WERI-Rb-1 (cell line): ENCODE data around the gene COMMD10.

Experiments
- DNase-seq: peaks from one replicate; pipeline ENCODE4 v3.0.0-alpha.2; 2020
- H3K27ac ChIP-seq: fragments of 250-450 bp; sonication (Bioruptor Pico); 2 replicates; pipeline ENCODE4 v1.5.1; 2020; ENCODE audit warnings: mild to moderate bottlenecking, moderate library complexity
- H3K27me3 ChIP-seq: fragments of 250-450 bp; sonication (Bioruptor Pico); 2 replicates; pipeline ENCODE4 v1.5.1; 2021; ENCODE audit warnings: mild to moderate bottlenecking, low read depth, moderate library complexity; ENCODE audit not compliant: insufficient read depth, severe bottlenecking
- H3K36me3 ChIP-seq: fragments of 250-450 bp; sonication (Bioruptor Pico); 2 replicates; pipeline ENCODE4 v1.5.1; 2020; ENCODE audit warnings: mild to moderate bottlenecking, moderate library complexity
- H3K4me3 ChIP-seq: 2 replicates; pipeline ENCODE4 v1.5.1; 2011; ENCODE audit warnings: low read depth, mild to moderate bottlenecking, control low read depth, low read length
- H3K9me3 ChIP-seq: fragments of 250-450 bp; sonication (Bioruptor Pico); 2 replicates; pipeline ENCODE4 v1.5.1; 2021; ENCODE audit warnings: mild to moderate bottlenecking, moderate library complexity; ENCODE audit not compliant: severe bottlenecking
- CTCF ChIP-seq: IDR thresholded peaks from 2 replicates; pipeline ENCODE4 v1.5.1; 2011; ENCODE audit warnings: low read depth, mild to moderate bottlenecking, control low read depth, inconsistent platforms, low read length

COMMD10 gene

GRCh38 chr5:116044073-116044472 is 40.8 kb upstream of the COMMD10 start:
- no peak overlapping the region for H3K27ac ChIP-seq
- DNase-seq, result no peak
- H3K4me3 ChIP-seq, result no peak overlapping the region
- no peaks in the 10 kb centered on the region for H3K9me3 ChIP-seq
- no peaks in the 10 kb centered on the region for H3K36me3 ChIP-seq
- no peaks in the 10 kb centered on the region for H3K27me3 ChIP-seq
- TF ChIP-seq CTCF, result no peak

GRCh38 chr5:116045821-116046220 is 39.0 kb upstream of the COMMD10 start:
- Histone ChIP-seq H3K27ac (peak overlapping the region; percentile 43), H3K27me3 (no peaks in the 10 kb centered on the region), H3K9me3 (no peaks in the 10 kb centered on the region), H3K4me3 (no peak overlapping the region), H3K36me3 (no peaks in the 10 kb centered on the region)
- no peak for DNase-seq
- no peak for TF ChIP-seq CTCF

- no peak for TF ChIP-seq CTCF
- DNase-seq, result no peak
- Histone ChIP-seq H3K9me3 (no peaks in the 10 kb centered on the region), H3K27ac (no peak overlapping the region), H3K4me3 (no peak overlapping the region), H3K27me3 (no peaks in the 10 kb centered on the region), H3K36me3 (no peaks in the 10 kb centered on the region)
Observed at GRCh38 chr5:116046261-116046660, 38.6 kb upstream of the COMMD10 start.

GRCh38 chr5:116046823-116047222 is 38.0 kb upstream of the COMMD10 start:
- DNase-seq, result no peak
- Histone ChIP-seq H3K4me3 (no peak overlapping the region), H3K27me3 (no peaks in the 10 kb centered on the region), H3K36me3 (no peaks in the 10 kb centered on the region), H3K9me3 (no peaks in the 10 kb centered on the region), H3K27ac (no peak overlapping the region)
- TF ChIP-seq CTCF, result no peak

GRCh38 chr5:116058346-116058936 is 26.4 kb upstream of the COMMD10 start:
- Histone ChIP-seq H3K27ac (no peak overlapping the region), H3K9me3 (no peaks in the 10 kb centered on the region), H3K27me3 (no peaks in the 10 kb centered on the region), H3K4me3 (no peak overlapping the region), H3K36me3 (no peaks in the 10 kb centered on the region)
- TF ChIP-seq CTCF, result no peak
- DNase-seq, result no peak

- Histone ChIP-seq H3K9me3 (no peaks in the 10 kb centered on the region), H3K36me3 (no peaks in the 10 kb centered on the region), H3K4me3 (no peak overlapping the region), H3K27ac (no peak overlapping the region), H3K27me3 (no peaks in the 10 kb centered on the region)
- DNase-seq, result no peak
- peak; percentile 46 for TF ChIP-seq CTCF
Observed at GRCh38 chr5:116062352-116062751, 22.5 kb upstream of the COMMD10 start.
